ENCODE measurements around the gene KRTAP5-2.

The KRTAP5-2 gene

GRCh38 chr11:1570001-1570453 is 28.1 kb downstream of the KRTAP5-2 start:
- TF ChIP-seq CTCF (IDR thresholded peaks at IDR 0.05; ENCODE audit: low read depth, low read length, missing control alignments): no peak
- no peak for DNase-seq (ENCODE audit: extremely low read depth, low read depth)
- H3K4me3 ChIP-seq (replicated peaks; ENCODE audit: low read depth, low read length): no peak overlapping the region

GRCh38 chr11:1569251-1569780 is 28.8 kb downstream of the KRTAP5-2 start:
- no peak for TF ChIP-seq CTCF (IDR thresholded peaks at IDR 0.05; ENCODE audit: low read depth, low read length, missing control alignments)
- H3K4me3 ChIP-seq (replicated peaks; ENCODE audit: low read depth, low read length): no peak overlapping the region
- DNase-seq (ENCODE audit: extremely low read depth, low read depth): no peak

GRCh38 chr11:1568441-1568911 is 29.6 kb downstream of the KRTAP5-2 start:
- DNase-seq (ENCODE audit: extremely low read depth, low read depth): no peak
- H3K4me3 ChIP-seq (replicated peaks; ENCODE audit: low read depth, low read length): no peak overlapping the region
- no peak for TF ChIP-seq CTCF (IDR thresholded peaks at IDR 0.05; ENCODE audit: low read depth, low read length, missing control alignments)

- no peak for TF ChIP-seq CTCF (IDR thresholded peaks at IDR 0.05; ENCODE audit: low read depth, low read length, missing control alignments)
- no peak overlapping the region for H3K4me3 ChIP-seq (replicated peaks; ENCODE audit: low read depth, low read length)
- DNase-seq (ENCODE audit: extremely low read depth, low read depth): no peak
Measured at GRCh38 chr11:1567721-1568100, 30.4 kb downstream of the KRTAP5-2 start.

GRCh38 chr11:1567052-1567720 is 30.9 kb downstream of the KRTAP5-2 start:
- DNase-seq (ENCODE audit: extremely low read depth, low read depth): no peak
- TF ChIP-seq CTCF (IDR thresholded peaks at IDR 0.05; ENCODE audit: low read depth, low read length, missing control alignments): no peak
- no peak overlapping the region for H3K4me3 ChIP-seq (replicated peaks; ENCODE audit: low read depth, low read length)

GRCh38 chr11:1566381-1567051 is 31.6 kb downstream of the KRTAP5-2 start:
- TF ChIP-seq CTCF (IDR thresholded peaks at IDR 0.05; ENCODE audit: low read depth, low read length, missing control alignments): no peak
- no peak overlapping the region for H3K4me3 ChIP-seq (replicated peaks; ENCODE audit: low read depth, low read length)

More at GRCh38 chr11:1566381-1567051, 31.6 kb downstream of the KRTAP5-2 start:
- DNase-seq (ENCODE audit: extremely low read depth, low read depth): no peak
